GM13977 (cell line): ENCODE measurements around the gene BCL2A1.
"Not testable (repeated sequence)": the region's sequence is repeated elsewhere in the genome, so short reads cannot be mapped to it uniquely, and the experiment has no call there.

ENCODE experiments used
- DNase-seq: peaks from one replicate; pipeline ENCODE4 v3.0.0; 2012; ENCODE audit warnings: low spot score
- in situ Hi-C: fragments of 300-500 bp; cut with MboI; formaldehyde crosslinking; loops from one replicate; pipeline ENCODE4 v1.12.0; 2022; ENCODE audit warnings: low sequenced_read_pairs, low pct_unique_long_range_greater_than_20kb, mixed read lengths, inconsistent platforms; ENCODE audit not compliant: unreplicated experiment
- TF ChIP-seq, protein P1 (sequence below): IDR thresholded peaks from 2 replicates; pipeline ENCODE4 v1.5.1; 2012; ENCODE audit warnings: mild to moderate bottlenecking, control low read depth; ENCODE audit not compliant: insufficient read depth; ENCODE audit errors: extremely low read depth, missing control alignments

The BCL2A1 gene

DNA sequence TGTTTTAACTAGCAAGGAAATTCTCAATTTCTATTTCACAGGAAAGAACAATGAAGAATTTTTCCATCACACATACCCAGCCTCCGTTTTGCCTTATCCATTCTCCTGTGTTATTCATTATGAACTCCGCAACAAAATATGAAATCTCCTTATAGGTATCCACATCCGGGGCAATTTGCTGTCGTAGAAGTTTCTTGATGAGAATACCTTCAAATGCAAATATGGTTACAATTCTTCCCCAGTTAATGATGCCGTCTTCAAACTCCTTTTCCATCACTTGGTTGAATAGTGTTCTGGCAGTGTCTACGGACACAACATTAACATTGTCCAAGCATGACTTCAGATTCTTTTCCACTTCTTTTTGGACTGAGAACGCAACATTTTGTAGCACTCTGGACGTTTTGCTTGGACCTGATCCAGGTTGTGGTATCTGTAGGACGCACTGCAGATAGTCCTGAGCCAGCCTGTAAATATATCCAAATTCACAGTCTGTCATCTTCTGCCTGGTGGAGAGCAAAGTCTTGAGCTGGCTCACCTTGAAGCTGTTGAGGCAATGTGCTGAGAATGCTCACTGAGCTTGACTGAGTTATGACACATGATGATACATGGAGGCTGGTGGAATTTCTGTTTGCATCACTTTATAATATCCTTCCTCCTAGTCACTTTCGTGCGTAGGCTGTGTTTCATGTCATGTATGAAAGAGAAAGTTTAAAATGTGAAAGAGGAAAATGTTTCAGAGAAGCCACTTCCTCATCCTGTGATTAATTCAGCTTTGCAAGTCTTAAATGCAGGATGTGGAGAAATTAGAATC is at the start of gene BCL2A1:
TSS of gene BCL2A1 (minus strand) at position 573 of the 811 bp plus-strand sequence. CDS start at position 496, 77 bp downstream.
- TF ChIP-seq, protein P1, sequence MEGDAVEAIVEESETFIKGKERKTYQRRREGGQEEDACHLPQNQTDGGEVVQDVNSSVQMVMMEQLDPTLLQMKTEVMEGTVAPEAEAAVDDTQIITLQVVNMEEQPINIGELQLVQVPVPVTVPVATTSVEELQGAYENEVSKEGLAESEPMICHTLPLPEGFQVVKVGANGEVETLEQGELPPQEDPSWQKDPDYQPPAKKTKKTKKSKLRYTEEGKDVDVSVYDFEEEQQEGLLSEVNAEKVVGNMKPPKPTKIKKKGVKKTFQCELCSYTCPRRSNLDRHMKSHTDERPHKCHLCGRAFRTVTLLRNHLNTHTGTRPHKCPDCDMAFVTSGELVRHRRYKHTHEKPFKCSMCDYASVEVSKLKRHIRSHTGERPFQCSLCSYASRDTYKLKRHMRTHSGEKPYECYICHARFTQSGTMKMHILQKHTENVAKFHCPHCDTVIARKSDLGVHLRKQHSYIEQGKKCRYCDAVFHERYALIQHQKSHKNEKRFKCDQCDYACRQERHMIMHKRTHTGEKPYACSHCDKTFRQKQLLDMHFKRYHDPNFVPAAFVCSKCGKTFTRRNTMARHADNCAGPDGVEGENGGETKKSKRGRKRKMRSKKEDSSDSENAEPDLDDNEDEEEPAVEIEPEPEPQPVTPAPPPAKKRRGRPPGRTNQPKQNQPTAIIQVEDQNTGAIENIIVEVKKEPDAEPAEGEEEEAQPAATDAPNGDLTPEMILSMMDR: no peak
- in situ Hi-C loops: no loop called here
- DNase-seq: peak; percentile 39

- in situ Hi-C loops: no loop called here
- no peak for DNase-seq
- TF ChIP-seq, protein P1: no peak
Observed at GRCh38 chr15:80020731-80021130, 49.7 kb upstream of the BCL2A1 start.

DNA sequence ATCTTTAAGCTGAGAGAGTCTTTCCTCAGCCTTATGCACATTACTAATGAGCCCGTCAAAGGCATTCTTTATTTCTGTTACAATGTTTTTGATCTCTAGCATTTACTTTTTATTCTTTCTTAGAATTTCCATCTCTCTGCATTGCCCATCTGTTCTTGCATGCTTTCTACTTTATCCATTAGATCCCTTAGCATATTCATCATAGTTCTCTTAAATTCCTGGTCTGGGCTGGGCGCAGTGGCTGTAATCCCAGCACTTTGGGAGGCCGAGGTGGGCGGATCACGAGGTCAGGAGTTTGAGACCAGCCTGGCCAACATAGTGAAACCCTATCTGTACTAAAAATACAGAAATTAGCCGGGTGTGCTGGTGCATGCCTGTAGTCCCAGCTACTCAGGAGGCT is 49.2 kb upstream of the BCL2A1 start:
- in situ Hi-C loops, DNase-seq: not testable (repeated sequence)

DNA sequence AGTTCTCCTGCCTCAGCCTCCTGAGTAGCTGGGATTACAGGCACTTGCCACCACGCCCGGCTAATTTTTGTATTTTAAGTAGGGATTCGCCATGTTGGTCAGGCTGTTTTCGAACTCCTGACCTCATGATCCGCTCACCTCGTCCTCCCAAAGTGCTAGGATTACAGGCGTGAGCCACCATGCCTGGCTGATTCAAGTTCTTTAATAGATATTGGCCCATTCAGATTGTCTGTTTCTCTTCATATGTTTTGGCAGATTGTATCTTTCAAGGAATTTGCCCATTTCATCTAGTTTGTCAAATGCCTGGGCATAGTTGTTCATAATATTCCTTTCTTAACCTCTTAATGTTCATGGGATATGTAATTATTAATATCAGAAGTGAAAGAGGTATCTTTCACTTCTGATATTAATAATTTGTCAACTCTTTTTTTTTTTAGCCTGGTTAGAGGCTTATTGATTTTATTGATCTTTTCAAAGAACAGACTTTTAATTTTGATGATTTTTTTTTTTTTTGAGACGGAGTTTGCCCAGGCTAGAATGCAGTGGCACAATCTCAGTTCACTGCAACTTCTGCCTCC is 48.3 kb upstream of the BCL2A1 start:
- TF ChIP-seq, protein P1: no peak
- in situ Hi-C loops: no loop called here
- no peak for DNase-seq

DNA sequence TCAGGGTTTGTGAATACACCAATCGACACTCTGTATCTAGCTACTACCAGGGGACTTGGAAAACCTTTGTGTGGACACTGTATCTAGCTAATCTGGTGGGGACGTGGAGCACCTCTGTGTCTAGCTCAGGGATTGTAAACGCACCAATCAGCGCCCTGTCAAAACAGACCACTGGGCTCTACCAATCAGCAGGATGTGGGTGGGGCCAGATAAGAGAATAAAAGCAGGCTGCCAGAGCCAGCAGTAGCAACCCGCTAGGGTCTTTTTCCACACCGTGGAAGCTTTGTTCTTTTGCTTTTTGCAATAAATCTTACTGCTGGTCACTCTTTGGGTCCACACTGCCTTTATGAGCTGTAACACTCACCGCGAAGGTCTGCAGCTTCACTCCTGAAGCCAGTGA is 46.1 kb upstream of the BCL2A1 start:
- DNase-seq, in situ Hi-C loops: not testable (repeated sequence)

DNA sequence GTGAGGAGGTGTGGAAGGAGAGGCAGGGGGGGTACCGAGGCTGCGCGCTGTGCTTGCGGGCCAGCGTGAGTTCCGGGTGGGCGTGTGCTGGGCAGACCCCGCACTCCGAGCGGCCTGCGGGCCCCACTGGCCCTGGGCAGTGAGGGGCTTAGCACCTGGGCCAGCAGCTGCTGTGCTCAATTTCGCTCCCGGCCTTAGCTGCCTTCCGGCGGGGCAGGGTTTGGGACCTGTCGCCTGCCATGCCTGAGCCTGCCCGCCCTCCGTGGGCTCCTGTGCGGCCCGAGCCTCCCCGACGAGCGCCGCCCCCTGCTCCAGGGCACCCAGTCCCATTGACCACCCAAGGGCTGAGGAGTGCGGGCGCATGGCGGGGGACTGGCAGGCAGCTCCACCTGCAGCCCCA is 45.5 kb upstream of the BCL2A1 start:
- DNase-seq, in situ Hi-C loops: not testable (repeated sequence)

DNA sequence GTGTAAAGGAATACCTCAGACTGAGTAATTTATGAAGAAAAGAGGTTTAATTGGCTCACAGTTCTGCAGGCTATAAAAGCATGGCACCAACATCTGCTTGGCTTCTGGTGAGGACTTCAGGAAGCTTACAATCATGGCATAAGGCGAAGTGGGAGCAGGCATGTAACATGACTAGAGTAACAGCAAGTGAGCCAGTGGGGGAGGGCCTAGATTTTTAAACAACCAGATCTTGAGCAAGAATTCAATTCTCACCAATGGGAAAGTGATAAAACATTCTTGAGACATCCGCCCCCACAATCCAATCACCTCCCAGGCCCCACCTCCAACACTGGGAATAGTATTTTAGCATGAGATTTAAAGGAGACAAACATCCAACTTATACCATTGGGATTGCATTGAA is 44.2 kb upstream of the BCL2A1 start:
- TF ChIP-seq, protein P1: no peak
- no peak for DNase-seq
- in situ Hi-C loops: no loop called here

DNA sequence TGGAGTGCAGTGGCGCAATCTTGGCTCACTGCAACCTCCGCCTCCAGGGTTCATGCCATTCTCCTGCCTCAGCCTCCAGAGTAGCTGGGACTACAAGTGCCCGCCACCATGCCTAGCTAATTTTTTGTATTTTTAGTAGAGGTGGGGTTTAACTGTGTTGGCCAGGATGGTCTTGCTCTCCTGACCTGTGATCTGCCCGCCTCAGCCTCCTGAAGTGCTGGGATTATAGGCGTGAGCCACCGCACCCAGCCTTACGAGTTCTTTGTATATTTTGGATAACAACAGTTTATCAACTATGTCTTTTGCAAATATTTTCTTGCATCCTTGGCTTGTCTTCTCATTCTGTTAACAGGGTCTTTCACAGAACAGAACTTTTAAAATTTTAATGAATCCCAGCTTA is 43.2 kb upstream of the BCL2A1 start:
- DNase-seq, in situ Hi-C loops: not testable (repeated sequence)
